ENCODE results near the gene IRGQ. TPM values are rescaled to one million over a fixed set of nuclear protein-coding genes. Genes with fewer than 3 reads are reported as not detected.
"Not testable (repeated sequence)": the region's sequence is repeated elsewhere in the genome, so short reads cannot be mapped to it uniquely, and the experiment has no call there.

IRGQ gene
- total RNA-seq, 4 donors from 2014 or later = 18.0 to 33.5 (median 23.5) TPM

- intact Hi-C loops (cut with DNase I) = no loop called here
- H3K36me3 ChIP-seq = peaks cover 21 to 24% of the 10 kb centered on the region in 2 donors
- WGBS, 2 donors = 100% methylated on average over 1 of the region's 3 CpGs; no CpG with 5 or more reads in 1 of the 2 donors
These were observed 43.8 kb downstream of the IRGQ start for GRCh38 chr19:43552198-43552450.

GRCh38 chr19:43551399-43552197 is 44.3 kb downstream of the IRGQ start:
- Histone ChIP-seq H3K36me3 (peaks cover 21 to 24% of the 10 kb centered on the region in 2 donors), H3K4me3 (replicated peaks in 1 of 3) (no peak overlapping the region), H3K4me1 (no peaks in the 10 kb centered on the region), H3K27me3 (no peaks in the 10 kb centered on the region), H3K9me3 (no peaks in the 10 kb centered on the region), H3K27ac (no peak overlapping the region)
- no peak for TF ChIP-seq POLR2A (IDR thresholded peaks at IDR 0.05)
- TF ChIP-seq CTCF (IDR thresholded peaks at IDR 0.05) = no peak
- 93 to 97% methylated on average over 19 to 20 of the region's 23 CpGs for WGBS, 2 donors
- intact Hi-C loops (cut with DNase I) = no loop called here
- no peak for DNase-seq

More at GRCh38 chr19:43552198-43552450, 43.8 kb downstream of the IRGQ start:
- Histone ChIP-seq H3K9me3 (no peaks in the 10 kb centered on the region), H3K4me1 (no peaks in the 10 kb centered on the region), H3K27me3 (no peaks in the 10 kb centered on the region), H3K4me3 (replicated peaks in 1 of 3) (no peak overlapping the region), H3K27ac (no peak overlapping the region)
- TF ChIP-seq POLR2A (IDR thresholded peaks at IDR 0.05) (no peak), CTCF (IDR thresholded peaks at IDR 0.05) (no peak)
- no peak for DNase-seq

- peaks cover 32 to 37% of the 10 kb centered on the region in 2 donors for H3K36me3 ChIP-seq
- no peaks in the 10 kb centered on the region for H3K9me3 ChIP-seq
- no peaks in the 10 kb centered on the region for H3K4me1 ChIP-seq
- H3K27ac ChIP-seq = no peak overlapping the region
- DNase-seq = no peak
- no peak for TF ChIP-seq POLR2A (IDR thresholded peaks at IDR 0.05)
- TF ChIP-seq CTCF (IDR thresholded peaks at IDR 0.05) = no peak
- no peaks in the 10 kb centered on the region for H3K27me3 ChIP-seq
- 87 to 95% methylated on average over 2 of the region's 2 CpGs for WGBS, 2 donors
- intact Hi-C loops (cut with DNase I) = no loop called here
- no peak overlapping the region for H3K4me3 ChIP-seq (replicated peaks in 1 of 3)
These were observed 47.2 kb downstream of the IRGQ start for GRCh38 chr19:43548706-43549105.

GRCh38 chr19:43547926-43548325 is 48.0 kb downstream of the IRGQ start:
- intact Hi-C loops (cut with DNase I); H3K4me1 ChIP-seq; H3K27me3 ChIP-seq; H3K27ac ChIP-seq; H3K9me3 ChIP-seq; H3K4me3 ChIP-seq (replicated peaks in 1 of 3); DNase-seq: not testable (repeated sequence)
- peaks cover 35 to 45% of the 10 kb centered on the region in 2 donors for H3K36me3 ChIP-seq
- 86% methylated on average over 5 of the region's 24 CpGs; no CpG with 5 or more reads in 1 of the 2 donors for WGBS, 2 donors

GRCh38 chr19:43546581-43546980 is 49.4 kb downstream of the IRGQ start:
- WGBS, 2 donors = 88 to 100% methylated on average over 2 to 3 of the region's 3 CpGs
- Histone ChIP-seq H3K9me3 (no peaks in the 10 kb centered on the region), H3K4me3 (replicated peaks in 1 of 3) (no peak overlapping the region), H3K36me3 (peaks cover 31 to 51% of the 10 kb centered on the region in 2 donors), H3K27me3 (no peaks in the 10 kb centered on the region), H3K27ac (no peak overlapping the region), H3K4me1 (no peaks in the 10 kb centered on the region)
- DNase-seq = no peak
- no peak for TF ChIP-seq POLR2A (IDR thresholded peaks at IDR 0.05)
- no peak for TF ChIP-seq CTCF (IDR thresholded peaks at IDR 0.05)
- intact Hi-C loops (cut with DNase I) = no loop called here
